GM19025 (cell line): ENCODE results near the gene KIF12.
"Not testable (repeated sequence)": the region's sequence is repeated elsewhere in the genome, so short reads cannot be mapped to it uniquely, and the experiment has no call there.

Source experiments
- ATAC-seq: cut with Tn5 transposase; IDR thresholded peaks from one replicate; pipeline ENCODE4 v1.9.1; 2021; ENCODE audit warnings: mild to moderate bottlenecking, low read depth, moderate library complexity; ENCODE audit not compliant: unreplicated experiment

The KIF12 gene

GRCh38 chr9:114098936-114099668, at the start of gene KIF12:
KIF12 (minus strand) TSS chr9:114099292; CDS start chr9:114099276, 16 bp downstream.
- ATAC-seq: no peak

GRCh38 chr9:114146735-114147134, 47.6 kb upstream of the KIF12 start:
- no peak for ATAC-seq

- no peak for ATAC-seq
Observed at GRCh38 chr9:114143234-114143633, 44.1 kb upstream of the KIF12 start.

- ATAC-seq: no peak
Observed at GRCh38 chr9:114141553-114142402, 42.7 kb upstream of the KIF12 start.

GRCh38 chr9:114140850-114141249, 41.8 kb upstream of the KIF12 start:
- ATAC-seq: no peak

DNA sequence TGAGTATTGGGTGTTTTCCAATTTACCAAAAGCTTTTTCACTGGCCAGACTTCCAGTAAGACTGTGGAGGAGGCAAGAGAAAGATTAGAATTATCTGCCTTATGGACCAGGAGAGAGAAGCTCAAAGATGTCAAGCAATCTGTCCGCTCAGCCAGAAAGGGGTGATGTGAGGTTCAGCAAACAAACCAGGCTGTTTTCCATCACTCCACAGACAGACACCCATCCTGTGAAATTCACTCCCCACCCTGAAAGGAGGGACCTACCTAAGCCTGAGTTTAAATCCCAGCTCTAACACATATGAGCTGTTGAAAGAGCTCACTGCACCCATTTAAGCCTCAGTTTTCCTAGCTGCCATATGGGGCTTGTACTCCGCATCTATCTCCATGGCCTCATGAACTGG, 41.3 kb upstream of the KIF12 start:
- ATAC-seq: no peak

DNA sequence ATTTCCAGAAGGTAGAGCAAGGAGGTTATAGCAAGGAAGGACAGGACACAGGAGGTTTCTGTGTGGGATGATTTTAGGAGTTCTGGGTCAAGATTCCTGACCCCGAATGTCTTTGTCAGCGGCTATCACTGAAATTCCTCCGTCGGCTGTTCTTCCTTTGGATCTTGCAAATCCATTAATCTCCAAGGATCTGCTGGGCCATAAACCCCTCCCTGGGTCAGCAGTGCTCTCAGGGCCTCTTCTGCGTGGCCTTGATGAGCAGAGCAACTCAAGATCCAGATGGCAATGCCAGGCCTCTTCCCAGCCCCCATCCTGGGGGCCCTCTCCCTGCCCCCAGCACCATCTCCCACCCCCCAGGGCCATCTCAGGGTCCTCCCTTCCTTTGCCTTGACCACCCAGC, 40.0 kb upstream of the KIF12 start:
- no peak for ATAC-seq

DNA sequence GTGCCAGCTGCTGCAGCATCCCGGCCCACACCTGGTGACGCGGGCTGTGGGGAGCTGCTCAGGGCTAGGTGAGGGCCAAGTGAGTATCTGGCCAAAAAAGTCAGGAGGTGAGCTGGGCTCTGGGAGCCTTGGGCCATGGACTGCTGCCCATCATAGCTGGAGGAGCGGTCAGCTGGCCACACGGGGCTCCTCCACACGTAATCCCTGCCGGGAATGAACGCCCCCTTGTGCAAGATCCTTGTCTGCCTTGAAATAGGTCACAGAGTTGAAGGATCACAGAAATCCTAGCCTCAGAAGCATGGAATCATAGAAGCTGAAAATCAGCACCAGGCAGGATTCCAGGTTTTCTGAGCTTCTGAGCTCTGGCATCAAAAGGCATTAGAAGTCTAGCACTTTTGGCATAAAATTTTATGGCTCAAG, 39.5 kb upstream of the KIF12 start:
- no peak for ATAC-seq

- ATAC-seq: no peak
Observed at GRCh38 chr9:114137831-114138230, 38.7 kb upstream of the KIF12 start.

- no peak for ATAC-seq
Observed at GRCh38 chr9:114134827-114135396, 35.8 kb upstream of the KIF12 start.

GRCh38 chr9:114132550-114132918, 33.4 kb upstream of the KIF12 start:
- no peak for ATAC-seq

- no peak for ATAC-seq
Observed at GRCh38 chr9:114131808-114132549, 32.9 kb upstream of the KIF12 start.

DNA sequence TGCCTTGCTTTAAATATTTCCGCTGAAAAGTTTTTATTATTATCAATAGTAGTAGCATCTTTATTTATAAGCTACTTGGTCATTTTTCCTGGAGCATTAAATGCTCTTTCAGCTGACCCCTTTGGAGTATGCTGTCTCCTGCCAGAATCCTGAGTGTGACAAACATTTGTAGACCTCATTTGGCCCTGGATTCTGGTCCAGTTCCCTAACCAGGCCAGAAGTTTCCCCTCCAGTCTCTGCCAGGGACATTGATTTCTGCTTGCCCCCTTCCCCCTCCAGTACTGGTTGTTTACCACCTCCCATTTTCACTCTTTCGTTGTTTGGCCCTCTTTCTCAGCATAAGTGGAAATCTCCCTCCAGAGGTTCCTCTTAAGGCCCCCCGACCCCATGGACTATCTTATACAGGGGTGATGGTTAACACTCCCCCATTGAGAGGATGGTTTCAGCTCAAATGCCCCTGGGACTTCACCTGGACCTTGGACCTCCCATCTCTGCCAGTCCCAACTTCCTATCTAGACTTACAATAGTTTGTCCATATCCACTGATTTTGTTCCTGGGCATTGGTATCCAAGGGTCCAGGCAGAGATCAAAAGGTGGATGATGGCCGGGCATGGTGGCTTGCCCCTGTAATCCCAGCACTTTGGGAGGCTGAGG, 31.7 kb upstream of the KIF12 start:
- no peak for ATAC-seq

DNA sequence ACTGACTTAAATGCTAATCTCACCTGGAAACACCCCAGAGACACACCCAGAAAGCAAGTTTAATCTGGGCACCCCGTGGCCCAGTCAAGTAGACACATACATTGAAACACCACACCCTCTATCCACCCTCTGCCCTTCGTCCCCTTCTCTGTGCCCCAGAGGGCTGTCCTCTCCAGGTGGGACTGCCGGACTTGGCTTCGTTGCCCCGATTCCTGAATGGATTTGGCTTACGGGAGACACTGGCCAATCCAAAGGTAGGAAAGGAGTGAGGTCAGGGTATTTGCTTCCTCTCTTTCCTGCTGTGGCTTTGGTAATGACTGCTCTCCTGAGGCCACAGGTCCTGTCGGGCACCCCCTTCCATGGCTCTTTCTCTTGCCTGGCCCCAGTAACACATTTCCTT, 31.0 kb upstream of the KIF12 start:
- no peak for ATAC-seq

DNA sequence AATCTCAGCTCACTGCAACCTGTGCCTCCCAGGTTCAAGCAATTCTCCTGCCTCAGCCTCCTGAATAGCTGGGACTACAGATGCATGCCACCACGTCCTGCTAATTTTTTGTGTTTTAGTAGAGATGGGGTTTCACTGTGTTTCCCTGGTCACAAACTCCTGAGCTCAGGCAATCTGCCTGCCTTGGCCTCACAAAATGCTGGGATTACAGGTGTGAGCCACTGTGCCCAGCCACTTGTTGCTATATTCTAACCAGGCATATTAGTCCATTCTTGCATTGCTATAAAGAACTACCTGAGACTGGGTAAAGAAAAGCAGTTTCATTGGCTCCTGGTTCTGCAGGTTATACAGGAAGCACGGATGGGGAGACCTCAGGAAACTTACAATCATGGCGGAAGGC, 29.7 kb upstream of the KIF12 start:
- ATAC-seq: not testable (repeated sequence)

- no peak for ATAC-seq
Observed at GRCh38 chr9:114126247-114127060, 27.4 kb upstream of the KIF12 start.

GRCh38 chr9:114125476-114126013, 26.5 kb upstream of the KIF12 start:
- no peak for ATAC-seq

- ATAC-seq: no peak
Observed at GRCh38 chr9:114124666-114125475, 25.8 kb upstream of the KIF12 start.
